Mesenchymal stem cell (in vitro differentiated cells and primary cell): ENCODE results near the gene RBFOX2.

Experiments
- DNase-seq: peaks from one replicate; pipeline ENCODE4 v3.0.0-alpha.2; 2013
- H2AFZ ChIP-seq: one replicate; pipeline ENCODE4 v1.6.1; 2013; ENCODE audit warnings: low read depth, mild to moderate bottlenecking, control low read depth, inconsistent platforms, low read length, moderate library complexity
- H2AK5ac ChIP-seq: 2 replicates; pipeline ENCODE4 v1.6.1; 2013; ENCODE audit warnings: low read length, moderate library complexity, mild to moderate bottlenecking, inconsistent platforms; ENCODE audit not compliant: severe bottlenecking
- H2BK120ac ChIP-seq: one replicate; pipeline ENCODE4 v1.6.1; 2013; ENCODE audit warnings: low read depth, mild to moderate bottlenecking, inconsistent platforms, low read length, moderate library complexity
- H2BK12ac ChIP-seq, 2 experiments: one replicate each; pipeline ENCODE4 v1.6.1; 2013; ENCODE audit warnings: inconsistent platforms in 2 of 2, low read length in 2 of 2, mild to moderate bottlenecking in 2 of 2, moderate library complexity in 2 of 2, control low read depth in 1 of 2
- H2BK15ac ChIP-seq: one replicate; pipeline ENCODE4 v1.6.1; 2013; ENCODE audit warnings: mild to moderate bottlenecking, low read depth, inconsistent platforms; ENCODE audit not compliant: poor library complexity, severe bottlenecking
- H2BK5ac ChIP-seq: 2 replicates; pipeline ENCODE4 v1.6.1; 2013; ENCODE audit warnings: low read depth, mild to moderate bottlenecking, low read length, control low read depth, inconsistent platforms; ENCODE audit not compliant: poor library complexity, severe bottlenecking
- H3K14ac ChIP-seq, 2 experiments: one replicate each; pipeline ENCODE4 v1.6.1; 2013; ENCODE audit warnings: inconsistent platforms in 2 of 2, low read length in 2 of 2, control low read depth in 1 of 2, mild to moderate bottlenecking in 1 of 2, moderate library complexity in 1 of 2
- H3K18ac ChIP-seq, 2 experiments: one replicate each; pipeline ENCODE4 v1.6.1; 2013; ENCODE audit warnings: inconsistent platforms in 2 of 2, low read length in 2 of 2, control low read depth in 1 of 2, low read depth in 1 of 2, mild to moderate bottlenecking in 1 of 2
- H3K23ac ChIP-seq, 2 experiments: one replicate each; pipeline ENCODE4 v1.6.1; 2013; ENCODE audit warnings: inconsistent platforms in 2 of 2, low read length in 2 of 2, mild to moderate bottlenecking in 2 of 2, moderate library complexity in 2 of 2, control low read depth in 1 of 2
- H3K27ac ChIP-seq: 2 replicates; pipeline ENCODE4 v1.5.1; 2013; ENCODE audit warnings: mild to moderate bottlenecking, moderate library complexity, low read length, control low read depth, inconsistent platforms; ENCODE audit not compliant: poor library complexity, severe bottlenecking
- H3K27me3 ChIP-seq, 2 experiments: 2 replicates each; pipeline versions ENCODE4 v1.6.1 to v1.7.0; 2013; ENCODE audit warnings: low read length in 2 of 2, mild to moderate bottlenecking in 2 of 2, moderate library complexity in 2 of 2, control low read depth in 1 of 2, inconsistent platforms in 1 of 2; ENCODE audit not compliant: control insufficient read depth in 1 of 2, insufficient read depth in 1 of 2
- H3K36me3 ChIP-seq, 2 experiments: 2 replicates each; pipeline versions ENCODE4 v1.6.1 to v1.7.0; 2013; ENCODE audit warnings: low read length in 2 of 2, control low read depth in 1 of 2, inconsistent platforms in 1 of 2, low read depth in 1 of 2, mild to moderate bottlenecking in 1 of 2; ENCODE audit not compliant: insufficient read depth in 2 of 2, control insufficient read depth in 1 of 2
- H3K4ac ChIP-seq, 2 experiments: one replicate each; pipeline ENCODE4 v1.6.1; 2013; ENCODE audit warnings: inconsistent platforms in 2 of 2, low read length in 2 of 2, mild to moderate bottlenecking in 2 of 2, moderate library complexity in 2 of 2, control low read depth in 1 of 2, low read depth in 1 of 2
- H3K4me1 ChIP-seq: 2 replicates; pipeline ENCODE4 v1.6.1; 2013; ENCODE audit warnings: low read depth, low read length, control low read depth; ENCODE audit not compliant: control insufficient read depth, insufficient read depth
- H3K4me2 ChIP-seq: 2 replicates; pipeline ENCODE4 v1.6.1; 2013; ENCODE audit warnings: low read length, mild to moderate bottlenecking, inconsistent platforms; ENCODE audit not compliant: poor library complexity, severe bottlenecking
- H3K4me3 ChIP-seq, 2 experiments: 2 replicates each; pipeline versions ENCODE4 v1.5.1 to v1.7.0; 2013; ENCODE audit warnings: low read length in 2 of 2, mild to moderate bottlenecking in 2 of 2, control low read depth in 1 of 2, low read depth in 1 of 2; ENCODE audit not compliant: insufficient read depth in 1 of 2
- H3K79me1 ChIP-seq: replicated peaks from 2 replicates; pipeline ENCODE4 v1.6.1; 2013; ENCODE audit warnings: mild to moderate bottlenecking, control low read depth, low read length, inconsistent platforms; ENCODE audit not compliant: poor library complexity, severe bottlenecking
- H3K9ac ChIP-seq: 2 replicates; pipeline ENCODE4 v1.7.0; 2013; ENCODE audit warnings: mild to moderate bottlenecking, low read length, moderate library complexity
- H3K9me3 ChIP-seq: 2 replicates; pipeline ENCODE4 v1.7.0; 2013; ENCODE audit warnings: mild to moderate bottlenecking, low read length; ENCODE audit not compliant: control insufficient read depth
- H4K8ac ChIP-seq: one replicate; pipeline ENCODE4 v1.6.1; 2013; ENCODE audit warnings: inconsistent platforms, mild to moderate bottlenecking, low read length, moderate library complexity
- H4K91ac ChIP-seq: one replicate; pipeline ENCODE4 v1.6.1; 2013; ENCODE audit warnings: mild to moderate bottlenecking, low read length, inconsistent platforms
- WGBS: methylation state at CpG from one replicate; pipeline ENCODE4 v1.1.7; 2013; ENCODE audit warnings: mixed read lengths; 5-methylcytosine and 5-hydroxymethylcytosine counted together

Gene RBFOX2

DNA sequence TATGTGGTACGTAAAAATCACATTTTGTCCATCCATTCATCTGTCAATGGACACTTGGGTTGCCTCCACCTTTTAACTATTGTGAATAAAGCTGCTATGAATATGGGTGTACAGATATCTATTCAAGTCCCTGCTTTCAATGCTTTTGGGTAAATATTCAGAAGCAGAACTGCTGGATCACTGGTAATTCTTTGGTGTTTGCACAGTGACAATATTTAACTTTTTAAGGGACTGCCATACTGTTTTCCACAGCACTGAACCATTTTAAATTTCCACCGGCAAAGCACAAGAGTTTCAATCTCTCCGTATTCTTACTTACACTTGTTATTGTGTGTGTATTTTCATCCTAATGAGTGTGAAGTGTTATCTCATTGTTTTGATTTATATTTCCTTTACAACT, 79.4 kb downstream of the RBFOX2 start:
- Histone ChIP-seq H4K8ac (no peak overlapping the region), H3K9ac (no peak overlapping the region), H2BK12ac (no peak overlapping the region), H3K79me1 (peaks cover 17% of the 10 kb centered on the region), H3K36me3 (no peaks in the 10 kb centered on the region), H3K4ac (no peak overlapping the region), H3K14ac (no peak overlapping the region), H3K18ac (no peak overlapping the region), H2AFZ (no peak overlapping the region), H3K4me2 (no peak overlapping the region), H2BK15ac (no peak overlapping the region), H3K23ac (no peak overlapping the region), H2BK120ac (no peak overlapping the region), H3K4me3 (no peak overlapping the region), H3K27me3 (no peaks in the 10 kb centered on the region), H3K4me1 (peaks cover 3% of the 10 kb centered on the region), H4K91ac (no peak overlapping the region), H2BK5ac (no peak overlapping the region), H2AK5ac (no peak overlapping the region), H3K27ac (no peak overlapping the region), H3K9me3 (no peaks in the 10 kb centered on the region)
- DNase-seq = no peak
- no CpG with 5 or more reads among the region's 3 CpGs for WGBS

DNA sequence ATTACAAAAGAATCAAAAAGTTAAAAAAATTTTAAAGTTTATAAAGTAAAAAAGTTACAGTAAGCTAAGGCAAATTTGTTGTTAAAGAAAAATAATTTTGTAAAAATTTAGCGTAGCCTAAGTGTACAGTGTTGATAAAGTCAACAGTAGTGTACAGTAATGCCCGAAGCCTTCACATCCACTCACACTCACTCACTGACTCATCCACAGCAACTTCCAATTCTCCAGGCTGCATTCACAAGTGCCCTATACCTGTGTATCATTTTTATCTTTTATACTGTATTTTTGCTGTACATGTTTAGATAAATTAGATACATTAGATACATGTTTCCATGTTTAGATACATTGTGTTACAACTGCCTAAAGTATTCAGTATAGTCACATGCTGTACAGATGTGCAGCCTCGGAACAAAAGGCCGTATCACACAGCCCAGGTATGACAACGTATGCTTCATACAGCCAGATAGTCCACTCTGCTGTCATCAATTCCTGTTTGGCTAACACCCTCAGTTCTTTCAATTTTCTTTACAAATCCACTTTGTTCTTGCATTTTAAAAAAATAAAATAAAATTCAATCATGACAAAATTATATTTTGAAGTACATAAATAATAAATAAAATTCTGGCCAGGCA, 80.7 kb downstream of the RBFOX2 start:
- H3K27me3 ChIP-seq = no peaks in the 10 kb centered on the region
- H2BK5ac ChIP-seq = no peak overlapping the region
- WGBS = 87% methylated on average over 5 of the region's 5 CpGs

DNA sequence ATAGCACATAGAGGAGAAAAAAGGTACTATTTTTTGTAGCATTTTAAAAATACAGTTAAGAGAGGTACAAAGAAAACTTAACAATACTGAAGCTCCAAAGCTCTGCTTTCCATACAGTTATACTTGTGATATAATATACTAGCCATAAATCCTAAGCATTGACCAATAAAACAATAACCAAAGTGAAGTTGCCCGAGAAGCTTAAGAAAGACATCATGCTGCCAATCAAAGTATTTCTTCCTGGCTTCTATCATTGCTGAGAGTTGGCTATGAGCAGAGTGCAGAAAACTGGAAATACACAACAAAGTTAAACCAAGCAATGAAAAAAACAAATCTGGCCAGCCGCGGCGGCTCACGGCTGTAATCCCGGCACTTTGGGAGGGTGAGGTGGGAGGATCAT, 84.2 kb downstream of the RBFOX2 start:
- no peak overlapping the region for H3K23ac ChIP-seq
- no peaks in the 10 kb centered on the region for H3K9me3 ChIP-seq
- H3K14ac ChIP-seq = no peak overlapping the region
- H2BK12ac ChIP-seq = no peak overlapping the region
- H3K4me3 ChIP-seq = peak overlapping the region in 1 of 2 experiments; percentile 68
- no peak overlapping the region for H4K8ac ChIP-seq
- no peak overlapping the region for H2BK120ac ChIP-seq
- 81% methylated on average over 4 of the region's 6 CpGs for WGBS
- no peaks in the 10 kb centered on the region for H3K27me3 ChIP-seq
- no peak overlapping the region for H2BK5ac ChIP-seq
- DNase-seq = no peak
- no peak overlapping the region for H3K4ac ChIP-seq
- H2AFZ ChIP-seq = no peak overlapping the region
- no peak overlapping the region for H3K18ac ChIP-seq
- peak overlapping the region; percentile 68 for H3K9ac ChIP-seq
- H3K4me2 ChIP-seq = no peak overlapping the region
- H3K27ac ChIP-seq = no peak overlapping the region
- H3K36me3 ChIP-seq = no peaks in the 10 kb centered on the region
- peaks cover 3% of the 10 kb centered on the region for H3K4me1 ChIP-seq
- H2AK5ac ChIP-seq = no peak overlapping the region
- H4K91ac ChIP-seq = no peak overlapping the region
- H2BK15ac ChIP-seq = no peak overlapping the region
- H3K79me1 ChIP-seq = peaks cover 13% of the 10 kb centered on the region

More for the DNA sequence above, 80.7 kb downstream of the RBFOX2 start:
- H3K4me2 ChIP-seq = no peak overlapping the region
- no peak overlapping the region for H3K14ac ChIP-seq
- H3K79me1 ChIP-seq = peaks cover 21% of the 10 kb centered on the region
- H3K18ac ChIP-seq = no peak overlapping the region
- no peak overlapping the region for H3K4me3 ChIP-seq
- DNase-seq = peak; percentile 23
- H3K4ac ChIP-seq = no peak overlapping the region
- no peak overlapping the region for H2BK120ac ChIP-seq
- H2AK5ac ChIP-seq = no peak overlapping the region
- H2BK15ac ChIP-seq = no peak overlapping the region
- no peak overlapping the region for H3K9ac ChIP-seq
- no peak overlapping the region for H3K27ac ChIP-seq
- H3K36me3 ChIP-seq = no peaks in the 10 kb centered on the region
- no peak overlapping the region for H4K91ac ChIP-seq
- no peak overlapping the region for H2AFZ ChIP-seq
- no peaks in the 10 kb centered on the region for H3K9me3 ChIP-seq
- H3K4me1 ChIP-seq = peaks cover 3% of the 10 kb centered on the region
- no peak overlapping the region for H3K23ac ChIP-seq
- no peak overlapping the region for H4K8ac ChIP-seq
- no peak overlapping the region for H2BK12ac ChIP-seq

DNA sequence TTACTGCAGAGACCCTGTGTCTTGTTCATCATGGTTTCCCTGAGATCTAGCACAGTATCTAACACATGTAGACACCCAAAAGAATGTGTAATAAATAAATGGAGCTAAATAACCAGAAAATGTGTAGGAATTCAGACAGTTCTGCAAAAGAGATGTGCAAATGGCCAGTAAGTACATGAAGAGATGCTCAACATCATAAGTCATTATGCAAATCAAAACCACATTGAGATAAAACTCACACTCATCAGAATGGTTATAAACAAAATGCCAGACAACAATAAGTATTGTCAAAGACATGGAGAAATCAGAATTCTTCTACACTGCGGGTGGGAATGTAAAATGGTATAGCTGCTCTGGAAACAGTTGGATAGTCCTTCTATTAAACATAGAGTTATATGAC, 88.5 kb downstream of the RBFOX2 start:
- Histone ChIP-seq H3K27ac (no peak overlapping the region), H3K4me1 (no peaks in the 10 kb centered on the region), H3K36me3 (peaks cover 0 to 21% of the 10 kb centered on the region in 2 experiments), H3K14ac (no peak overlapping the region), H3K4ac (no peak overlapping the region), H3K4me3 (no peak overlapping the region), H2AK5ac (no peak overlapping the region), H3K9me3 (no peaks in the 10 kb centered on the region), H3K4me2 (no peak overlapping the region), H3K23ac (no peak overlapping the region), H2BK12ac (no peak overlapping the region), H3K9ac (no peak overlapping the region), H2BK120ac (no peak overlapping the region), H3K18ac (no peak overlapping the region), H2BK5ac (no peak overlapping the region), H3K27me3 (no peaks in the 10 kb centered on the region), H4K8ac (no peak overlapping the region), H2BK15ac (no peak overlapping the region), H3K79me1 (peaks cover 16% of the 10 kb centered on the region), H2AFZ (no peak overlapping the region), H4K91ac (no peak overlapping the region)
- DNase-seq = no peak
- no CpG with 5 or more reads among the region's 1 CpG for WGBS
